ENCODE data around the gene PEX7. TPM values are rescaled to one million over a fixed set of nuclear protein-coding genes. Genes with fewer than 3 reads are reported as not detected.

The PEX7 gene
- total and polyA plus RNA-seq, 12 donors: 2.9 to 20.6 (median 15.5) TPM

- intact Hi-C loops (cut with DNase I): no loop called here
- H3K27ac ChIP-seq: no peak overlapping the region
- no peak for TF ChIP-seq CTCF (IDR thresholded peaks at IDR 0.05)
- ATAC-seq (no peak), DNase-seq (no peak)
- peaks cover 0 to 9% (median 0%) of the 10 kb centered on the region in 9 donors for H3K4me1 ChIP-seq
- 21 to 39% methylated on average over 1 of the region's 1 CpG for WGBS, 2 donors
- H3K9me3 ChIP-seq: no peaks in the 10 kb centered on the region
- no peak overlapping the region for H3K4me3 ChIP-seq
- H3K27me3 ChIP-seq: no peaks in the 10 kb centered on the region
- H3K36me3 ChIP-seq: no peaks in the 10 kb centered on the region
These were observed 65.6 kb downstream of the PEX7 start for GRCh38 chr6:136887953-136888352.

- no peak for TF ChIP-seq CTCF (IDR thresholded peaks at IDR 0.05)
- WGBS, 2 donors: 87 to 89% methylated on average over 6 of the region's 6 CpGs
- no peaks in the 10 kb centered on the region for H3K27me3 ChIP-seq
- no peaks in the 10 kb centered on the region for H3K36me3 ChIP-seq
- no peak overlapping the region for H3K4me3 ChIP-seq
- DNase-seq (no peak), ATAC-seq (no peak)
- H3K9me3 ChIP-seq: no peaks in the 10 kb centered on the region
- H3K27ac ChIP-seq: no peak overlapping the region
- peaks cover 0 to 9% (median 0%) of the 10 kb centered on the region in 9 donors for H3K4me1 ChIP-seq
- intact Hi-C loops (cut with DNase I): no loop called here
These were observed 67.1 kb downstream of the PEX7 start for GRCh38 chr6:136889271-136890193.

- intact Hi-C loops (cut with DNase I): no loop called here
- Histone ChIP-seq H3K36me3 (no peaks in the 10 kb centered on the region), H3K4me3 (no peak overlapping the region), H3K9me3 (no peaks in the 10 kb centered on the region), H3K27ac (no peak overlapping the region), H3K27me3 (no peaks in the 10 kb centered on the region), H3K4me1 (peaks cover 0 to 9% (median 0%) of the 10 kb centered on the region in 9 donors)
- 74 to 81% methylated on average over 4 of the region's 4 CpGs for WGBS, 2 donors
- DNase-seq (no peak), ATAC-seq (no peak)
- no peak for TF ChIP-seq CTCF (IDR thresholded peaks at IDR 0.05)
These were observed 67.9 kb downstream of the PEX7 start for GRCh38 chr6:136890194-136890839.

GRCh38 chr6:136890986-136891385 lies 68.6 kb downstream of the PEX7 start:
- no peaks in the 10 kb centered on the region for H3K27me3 ChIP-seq
- intact Hi-C loops (cut with DNase I): no loop called here
- no peak for DNase-seq
- no peak overlapping the region for H3K27ac ChIP-seq
- no peak for TF ChIP-seq CTCF (IDR thresholded peaks at IDR 0.05)
- H3K9me3 ChIP-seq: no peaks in the 10 kb centered on the region
- no peak overlapping the region for H3K4me3 ChIP-seq
- no peak for ATAC-seq
- H3K36me3 ChIP-seq: no peaks in the 10 kb centered on the region
- peaks cover 0 to 9% (median 3%) of the 10 kb centered on the region in 9 donors for H3K4me1 ChIP-seq
- 86 to 90% methylated on average over 3 of the region's 3 CpGs for WGBS, 2 donors

Measured in heart right ventricle (tissue), 16 donors.